GM18519 (cell line): ENCODE measurements around the gene YJU2.
"Not testable (repeated sequence)": the region's sequence is repeated elsewhere in the genome, so short reads cannot be mapped to it uniquely, and the experiment has no call there.

Source experiments
- ATAC-seq: cut with Tn5 transposase; IDR thresholded peaks from one replicate; pipeline ENCODE4 v1.9.1; 2021; ENCODE audit warnings: mild to moderate bottlenecking, moderate library complexity; ENCODE audit not compliant: unreplicated experiment, low FRiP score

YJU2 gene

GRCh38 chr19:4246767-4247593, at the start of gene YJU2:
YJU2 (plus strand) TSS chr19:4247080; CDS start chr19:4247147, 67 bp downstream.
- ATAC-seq = peak; percentile 65

- ATAC-seq = no peak
These were observed 49.7 kb upstream of the YJU2 start for GRCh38 chr19:4197228-4197624.

GRCh38 chr19:4197625-4198466, 49.0 kb upstream of the YJU2 start:
- no peak for ATAC-seq

- ATAC-seq = no peak
These were observed 48.3 kb upstream of the YJU2 start for GRCh38 chr19:4198467-4199126.

- no peak for ATAC-seq
These were observed 47.1 kb upstream of the YJU2 start for GRCh38 chr19:4199699-4200293.

GRCh38 chr19:4200940-4201542, 45.8 kb upstream of the YJU2 start:
- no peak for ATAC-seq

GRCh38 chr19:4201798-4202197, 45.1 kb upstream of the YJU2 start:
- no peak for ATAC-seq

GRCh38 chr19:4206818-4207484, 39.9 kb upstream of the YJU2 start:
- no peak for ATAC-seq

GRCh38 chr19:4208385-4209094, 38.3 kb upstream of the YJU2 start:
- no peak for ATAC-seq

GRCh38 chr19:4210166-4210731, 36.6 kb upstream of the YJU2 start:
- no peak for ATAC-seq

- ATAC-seq = no peak
These were observed 33.8 kb upstream of the YJU2 start for GRCh38 chr19:4213116-4213515.

GRCh38 chr19:4215807-4216206, 31.1 kb upstream of the YJU2 start:
- no peak for ATAC-seq

GRCh38 chr19:4216846-4217245, 30.0 kb upstream of the YJU2 start:
- ATAC-seq = no peak

GRCh38 chr19:4217429-4218264, 29.2 kb upstream of the YJU2 start:
- ATAC-seq = no peak

- ATAC-seq = not testable (repeated sequence)
These were observed 28.4 kb upstream of the YJU2 start for GRCh38 chr19:4218523-4218922.

- ATAC-seq = no peak
These were observed 26.7 kb upstream of the YJU2 start for GRCh38 chr19:4220188-4220587.

GRCh38 chr19:4224470-4224869, 22.4 kb upstream of the YJU2 start:
- no peak for ATAC-seq

GRCh38 chr19:4225885-4226284, 21.0 kb upstream of the YJU2 start:
- ATAC-seq = no peak
